HG03039 (cell line): ENCODE results near the gene STPG3.
"Not testable (repeated sequence)": the region's sequence is repeated elsewhere in the genome, so short reads cannot be mapped to it uniquely, and the experiment has no call there.

Experiments
- ATAC-seq: cut with Tn5 transposase; IDR thresholded peaks from one replicate; pipeline ENCODE4 v1.9.1; 2021; ENCODE audit warnings: mild to moderate bottlenecking, moderate library complexity; ENCODE audit not compliant: unreplicated experiment

STPG3 gene

DNA sequence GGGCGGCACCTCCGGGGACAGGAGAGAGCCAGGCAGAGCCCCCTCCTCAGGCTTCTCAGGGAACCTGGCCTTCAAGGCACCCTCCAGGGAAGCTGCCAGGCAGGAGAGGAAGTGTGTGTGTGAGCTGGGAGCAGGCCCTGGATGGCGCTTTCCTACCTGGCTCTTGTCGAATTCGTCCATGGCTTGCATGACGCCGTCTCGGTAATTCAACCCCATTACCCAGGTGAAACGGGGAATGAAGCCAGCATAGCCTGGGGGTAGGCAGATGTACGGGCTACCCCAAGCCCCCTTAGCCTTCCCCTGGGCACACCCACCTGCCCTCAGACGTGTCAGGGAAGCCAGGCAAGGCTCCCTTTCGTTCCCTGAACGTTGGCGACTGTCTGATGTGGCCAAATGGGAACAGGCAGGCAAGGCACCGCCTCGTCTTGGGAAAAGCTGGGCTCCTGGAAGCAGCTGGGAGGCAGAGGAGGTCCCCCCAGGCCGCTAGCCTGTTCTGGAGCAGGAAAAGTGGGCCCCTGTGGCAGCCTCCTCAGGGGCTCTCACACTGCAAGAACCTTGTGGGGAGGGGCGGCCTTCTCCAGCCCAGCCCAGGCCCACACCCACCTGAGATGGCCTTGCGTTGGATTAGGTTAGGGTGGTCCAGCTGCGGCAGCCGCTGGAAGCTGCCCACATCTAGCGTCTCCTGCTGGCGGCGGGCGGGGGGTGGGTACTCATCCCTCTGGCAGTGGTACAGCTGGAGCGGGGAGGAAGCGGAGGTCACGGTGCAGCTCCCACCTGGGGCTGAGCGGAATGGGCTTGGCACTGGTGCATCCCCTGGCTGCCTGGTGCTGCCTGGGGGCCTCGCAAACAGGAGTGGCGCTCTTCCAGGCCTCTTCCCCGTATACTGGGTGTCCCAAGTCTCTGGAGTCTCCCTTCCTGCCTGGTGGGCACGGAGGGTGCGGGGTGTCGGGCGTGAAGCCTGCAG is 6.3 kb upstream of the STPG3 start:
- no peak for ATAC-seq

DNA sequence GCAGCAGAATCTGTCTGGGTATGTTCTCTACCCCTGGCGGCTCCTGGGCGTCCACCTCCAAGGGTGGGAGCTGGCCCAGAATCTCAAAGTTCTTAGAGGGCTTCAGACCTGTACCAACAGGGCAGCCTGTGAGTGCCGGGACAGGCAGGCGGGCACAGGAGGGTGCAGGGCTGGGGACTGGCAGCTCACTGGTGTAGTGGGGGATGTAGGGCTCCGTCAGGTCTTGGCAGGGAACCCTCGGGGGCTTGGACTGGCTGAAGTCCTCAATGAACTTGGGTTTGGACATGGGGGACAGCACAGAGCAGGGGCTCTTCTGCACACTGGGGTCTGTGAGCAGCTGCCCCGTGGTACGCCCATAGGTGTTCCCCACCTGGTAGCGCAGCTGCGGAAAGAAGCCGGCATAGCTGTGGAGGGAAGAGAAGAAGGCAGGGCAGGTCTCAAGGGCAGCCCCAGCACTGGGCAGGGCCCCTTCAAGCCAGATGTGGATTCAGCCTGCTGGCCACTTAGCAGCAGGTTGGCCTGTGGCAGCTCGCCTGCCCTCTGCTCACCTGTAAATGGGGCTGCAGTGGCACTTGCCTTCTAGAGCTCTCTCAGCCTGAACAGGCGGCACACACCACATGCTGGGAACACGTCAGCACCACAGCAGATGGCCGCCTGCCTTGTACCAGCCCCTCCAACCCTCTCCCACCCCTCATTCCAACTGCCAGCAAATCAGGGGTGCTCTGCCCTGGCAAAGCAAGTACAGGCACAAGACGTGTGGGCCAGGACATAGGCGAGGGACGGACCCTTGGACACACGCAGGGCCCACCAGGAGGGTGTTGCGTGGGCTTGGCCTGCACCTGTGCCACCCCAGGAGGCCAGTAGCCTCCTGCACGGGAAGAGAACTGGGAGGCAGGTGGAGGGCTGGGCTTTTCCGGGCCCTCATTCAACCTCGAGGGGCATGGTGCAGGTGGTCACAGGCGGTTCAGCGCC is 5.3 kb upstream of the STPG3 start:
- no peak for ATAC-seq

DNA sequence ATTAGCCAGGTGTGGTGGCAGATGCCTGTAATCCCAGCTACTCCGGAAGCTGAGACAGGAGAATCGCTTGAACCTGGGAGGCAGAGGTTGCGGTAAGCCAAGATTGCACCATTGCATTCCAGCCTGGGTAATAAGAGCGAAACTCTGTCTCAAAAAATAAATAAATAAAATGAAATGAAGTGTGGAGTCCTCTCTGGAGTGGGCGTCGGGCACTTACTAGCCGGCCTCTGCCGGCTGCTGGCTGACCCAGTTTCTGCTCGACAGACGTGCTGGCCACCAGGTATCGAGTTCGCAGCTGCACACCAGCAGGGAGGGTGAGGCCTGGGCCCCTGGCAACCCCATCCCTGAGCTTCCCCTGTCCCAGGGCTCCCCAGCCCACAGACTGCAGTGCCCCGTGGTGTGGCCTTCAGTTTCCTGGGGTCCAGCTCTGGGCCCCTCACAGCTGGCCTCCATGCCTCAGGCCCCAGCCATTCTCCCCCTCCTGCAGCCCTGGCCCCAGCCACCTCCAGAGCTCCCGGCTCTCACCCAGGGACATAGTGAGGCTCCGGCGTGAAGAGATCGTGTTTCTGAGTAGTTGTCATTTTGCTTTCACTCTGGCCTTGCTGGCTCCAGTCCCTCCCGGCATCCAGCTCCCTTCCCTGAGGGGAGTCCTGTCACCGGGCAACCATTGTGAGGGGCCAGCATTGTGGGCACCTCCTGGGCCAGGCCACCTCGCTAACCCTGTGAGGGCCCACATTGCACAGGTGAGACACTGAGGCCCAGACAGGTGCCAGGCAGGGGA is 3.8 kb upstream of the STPG3 start:
- ATAC-seq = no peak

DNA sequence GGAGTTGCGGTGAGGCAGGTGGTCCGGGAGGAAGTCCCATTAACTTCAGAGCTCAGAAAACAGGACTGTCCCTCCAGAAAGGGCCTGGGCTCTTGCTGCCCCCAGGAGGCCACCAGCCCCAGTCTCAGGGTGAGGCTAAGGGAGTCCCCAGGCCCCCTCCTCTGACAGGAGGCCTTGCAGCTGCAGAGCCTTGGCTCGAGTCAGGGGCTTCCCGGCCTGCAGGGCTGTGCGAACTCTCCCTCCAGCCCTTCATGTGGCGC is 3.2 kb upstream of the STPG3 start:
- no peak for ATAC-seq

DNA sequence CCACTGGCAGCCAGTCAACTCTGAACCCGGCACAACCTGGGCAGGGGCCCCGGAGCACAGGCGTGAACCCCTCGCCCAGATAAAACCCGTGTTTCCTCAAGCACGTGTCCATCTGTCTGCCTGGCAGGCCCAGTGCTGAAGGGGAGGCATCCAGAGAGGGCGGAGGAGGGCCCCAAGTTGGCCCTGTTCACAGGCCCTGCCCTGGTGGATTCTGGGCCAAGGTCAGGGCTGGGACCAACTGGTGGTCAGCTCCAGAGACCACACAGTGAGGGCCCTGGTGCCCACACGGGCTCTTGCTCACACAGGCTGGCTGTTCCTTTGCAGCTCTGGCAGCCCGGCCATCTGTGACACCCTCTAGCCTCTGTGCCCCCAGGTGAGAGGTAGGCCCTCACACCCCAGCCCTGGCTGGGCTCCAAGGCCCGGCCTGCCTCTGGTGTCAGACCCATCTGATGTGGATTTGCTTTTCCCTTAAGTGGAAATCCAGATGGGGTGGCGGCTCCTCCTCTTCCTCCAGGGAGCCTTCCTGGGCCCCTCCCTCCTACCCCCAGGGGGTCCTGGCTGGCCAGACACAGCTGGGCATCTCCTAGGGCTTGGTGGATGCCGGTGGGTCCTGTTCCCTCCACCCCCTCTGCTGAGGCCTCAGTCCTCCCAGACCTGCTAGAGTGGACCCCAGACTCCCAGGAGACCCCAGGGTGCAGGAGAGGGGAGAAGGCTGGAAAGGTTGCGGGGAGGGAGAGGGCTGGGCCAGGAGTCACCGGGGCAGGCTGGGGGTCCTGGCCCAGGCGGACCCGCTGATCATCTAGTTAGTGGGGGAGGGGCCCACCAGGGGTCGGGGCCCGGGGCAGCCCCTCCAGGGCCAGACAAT is 525 bp upstream of the STPG3 start:
- ATAC-seq = no peak

DNA sequence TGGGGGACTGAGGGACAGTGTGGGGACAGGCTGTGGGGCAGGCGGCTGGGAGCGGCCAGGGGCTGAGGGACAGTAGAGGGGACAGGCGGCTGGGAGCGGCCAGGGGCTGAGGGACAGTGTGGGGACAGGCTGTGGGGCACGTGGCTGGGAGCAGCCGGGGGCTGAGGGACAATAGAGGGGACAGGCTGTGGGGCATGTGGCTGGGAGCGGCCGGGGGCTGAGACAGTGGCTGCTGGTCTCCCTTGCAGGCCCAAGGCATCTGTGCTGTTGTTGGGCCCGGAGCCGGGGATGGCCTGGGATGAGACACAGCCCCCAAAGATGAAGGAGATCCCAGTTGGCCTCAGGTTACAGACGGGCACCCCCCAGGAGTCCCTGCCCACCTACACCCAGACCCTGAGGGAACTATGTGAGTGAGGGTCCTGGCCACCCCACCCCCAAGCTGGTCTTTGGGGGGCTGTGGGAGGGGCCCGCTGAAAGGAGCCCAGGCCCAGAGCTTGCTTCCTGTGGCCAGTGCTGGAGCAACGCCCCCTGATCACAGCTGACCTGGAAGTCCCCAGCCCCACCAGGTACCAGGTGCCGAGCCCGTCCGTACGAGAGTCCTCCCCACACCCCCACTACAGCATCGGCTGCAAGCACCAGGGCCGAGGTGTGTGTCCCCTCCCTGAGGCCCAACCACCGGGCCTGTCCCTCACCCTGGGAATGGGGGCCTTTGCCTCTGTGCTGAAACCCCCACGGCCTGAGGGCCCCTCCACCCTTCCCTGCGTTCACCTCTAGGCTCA is 593 bp downstream of the STPG3 start:
- no peak for ATAC-seq

DNA sequence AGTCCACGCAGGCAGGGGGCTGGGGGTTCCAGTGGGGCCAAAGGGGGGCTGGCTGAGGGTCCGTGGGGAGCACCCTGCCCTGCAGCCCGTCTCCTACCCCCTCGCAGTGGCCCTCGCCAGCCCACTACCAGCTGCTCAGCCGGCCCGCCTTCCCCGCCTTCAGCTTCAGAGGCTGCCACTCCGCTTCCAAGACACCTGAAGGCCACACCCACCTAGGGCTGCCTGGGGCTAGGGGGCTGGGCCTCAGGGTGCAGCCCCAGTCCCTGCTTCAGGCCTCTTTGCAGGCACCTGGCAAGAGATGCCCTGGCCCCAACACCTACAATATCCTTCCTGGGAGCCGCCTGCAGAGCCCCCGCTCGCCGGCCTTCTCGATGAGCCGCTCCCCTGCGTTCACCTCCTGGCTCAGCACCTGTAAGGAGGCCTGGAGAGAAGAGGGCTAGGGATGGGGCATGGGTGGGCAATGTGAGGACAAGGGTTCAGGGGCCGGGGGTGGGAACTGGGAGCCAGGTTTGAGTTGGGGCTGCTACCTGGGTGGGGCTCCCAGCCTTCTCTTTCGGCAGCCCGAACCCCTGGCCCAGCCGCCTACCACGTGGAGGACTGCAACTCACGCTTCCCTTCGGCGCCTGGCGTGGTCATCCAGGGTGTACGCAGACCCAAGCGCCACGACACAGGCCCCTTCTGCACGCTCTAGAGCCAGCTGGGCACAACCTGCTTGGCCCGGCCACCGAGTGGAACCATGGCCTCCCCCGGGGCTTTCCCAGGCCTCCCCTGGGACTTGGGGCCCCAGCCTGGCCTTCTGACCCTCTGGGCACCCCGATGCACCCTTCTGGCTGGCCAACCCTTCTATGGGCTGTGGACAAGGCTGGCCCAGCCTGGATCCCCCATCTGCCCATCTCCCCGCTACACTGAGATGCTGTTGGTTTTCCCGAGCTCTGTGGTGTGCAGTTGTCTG is 1.7 kb downstream of the STPG3 start:
- ATAC-seq = no peak

DNA sequence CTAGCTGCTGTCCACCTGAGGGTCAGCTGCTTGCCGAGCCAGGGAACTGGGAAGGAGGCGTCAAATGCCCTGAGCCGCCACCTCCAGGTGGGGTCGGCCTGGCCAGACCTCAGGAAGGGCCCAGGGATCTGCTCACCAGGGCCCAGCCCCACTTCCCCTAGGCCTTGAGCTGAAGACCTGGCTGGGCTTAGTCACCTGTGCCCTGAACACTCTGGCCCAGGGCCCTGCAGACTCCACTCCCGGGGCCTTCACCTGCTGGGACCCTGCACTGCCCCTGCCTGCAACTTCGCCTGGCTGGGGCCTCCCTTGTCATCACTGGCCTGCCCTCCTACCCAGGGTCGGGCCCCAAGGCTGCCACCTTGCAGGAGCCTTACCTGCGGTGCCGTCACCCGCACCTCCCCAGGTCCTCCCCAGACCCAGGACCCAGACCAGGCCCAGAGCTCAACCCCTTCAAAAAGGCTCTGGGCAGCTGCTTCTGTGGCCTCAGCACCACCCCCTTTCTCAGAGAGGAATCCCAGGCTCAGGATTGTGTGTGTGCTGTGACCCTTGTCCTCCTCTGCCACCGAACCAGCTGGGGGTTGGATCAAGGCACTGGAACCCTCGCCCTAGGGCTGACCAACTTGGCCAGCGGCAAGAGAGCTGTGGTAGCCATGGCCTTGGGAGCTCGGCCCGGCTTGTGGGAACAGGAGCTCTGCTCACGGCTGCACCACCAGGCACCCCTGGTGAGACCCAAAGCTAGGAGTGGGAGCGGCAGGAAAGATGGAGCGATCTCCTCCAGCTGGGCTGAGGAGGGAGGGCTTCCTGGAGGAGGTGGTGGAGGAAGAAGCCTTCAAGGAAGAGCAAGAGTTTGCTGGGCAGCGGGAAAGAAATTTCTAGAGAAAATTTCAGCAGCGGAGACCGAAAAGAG is 2.9 kb downstream of the STPG3 start:
- no peak for ATAC-seq

DNA sequence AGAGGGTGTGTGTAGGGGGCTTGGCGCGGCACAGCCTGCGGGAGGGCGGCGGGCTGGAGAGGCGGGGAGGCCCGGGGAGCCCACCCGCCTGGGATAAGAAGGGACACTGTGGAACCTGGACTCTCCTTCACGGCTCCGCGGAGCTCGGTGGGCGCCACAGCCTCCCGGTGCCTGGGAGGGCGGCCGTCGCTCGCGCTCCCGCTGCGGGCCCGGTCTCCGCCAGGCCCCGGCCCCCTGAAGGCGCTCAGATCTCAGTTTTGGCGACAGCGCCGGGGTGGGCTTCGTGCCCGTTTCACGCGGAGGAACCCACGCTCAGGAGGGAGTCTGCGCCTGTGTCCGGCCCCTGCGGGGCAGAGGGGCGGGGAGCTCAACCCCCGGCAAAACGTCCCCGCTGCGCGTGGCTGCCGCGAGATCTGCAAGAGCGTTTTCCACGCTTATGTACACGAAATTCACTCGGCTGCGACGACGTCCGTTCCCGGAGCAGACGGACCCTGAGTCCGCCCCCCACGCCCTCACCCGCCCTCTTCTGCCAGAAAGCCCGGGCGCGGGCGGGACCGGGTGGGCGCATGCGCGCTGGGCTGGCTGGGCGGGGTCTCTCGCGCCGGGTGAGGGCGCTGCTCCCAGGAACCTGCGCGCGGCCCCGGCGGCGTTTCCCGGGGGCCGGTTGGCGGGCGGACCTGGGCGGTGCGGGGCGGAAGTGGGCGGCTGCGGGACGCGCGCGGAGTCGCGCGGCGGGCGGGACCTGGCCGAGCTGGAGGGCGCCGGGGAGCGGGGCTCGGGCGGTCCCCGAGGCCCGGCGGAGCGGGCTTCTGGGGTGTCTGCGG is 3.8 kb downstream of the STPG3 start, which contains the start of gene NELFB:
NELFB (plus strand) TSS at position 704 of the 824 bp plus-strand sequence.
- ATAC-seq = peak; percentile 73

DNA sequence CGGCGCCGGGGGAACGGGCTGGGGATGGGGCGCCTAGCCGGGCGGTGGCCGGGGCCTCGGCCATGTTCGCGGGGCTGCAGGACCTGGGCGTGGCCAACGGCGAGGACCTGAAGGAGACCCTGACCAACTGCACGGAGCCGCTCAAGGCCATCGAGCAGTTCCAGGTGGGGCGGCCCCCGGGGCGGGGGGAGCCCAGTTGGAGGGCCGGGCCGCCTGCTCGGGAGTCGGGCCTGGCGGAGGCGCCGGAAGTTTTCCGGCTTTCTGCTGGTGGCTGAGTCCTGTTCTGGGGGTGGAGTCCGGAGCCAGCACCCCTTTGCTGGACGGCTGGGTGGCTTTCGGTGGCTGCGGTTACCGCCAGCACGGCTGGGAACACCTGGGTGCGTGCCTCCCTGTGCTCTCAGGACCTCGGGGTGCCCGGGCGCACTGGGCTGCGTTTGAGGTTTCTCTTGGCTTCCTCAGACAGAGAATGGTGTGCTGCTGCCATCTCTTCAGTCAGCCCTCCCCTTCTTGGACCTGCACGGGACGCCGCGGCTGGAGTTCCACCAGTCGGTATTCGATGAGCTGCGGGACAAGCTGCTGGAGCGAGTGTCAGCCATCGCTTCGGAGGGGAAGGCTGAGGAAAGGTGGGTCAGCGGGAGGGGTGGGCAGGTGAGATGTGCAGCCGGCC is 4.5 kb downstream of the STPG3 start:
- ATAC-seq = no peak

DNA sequence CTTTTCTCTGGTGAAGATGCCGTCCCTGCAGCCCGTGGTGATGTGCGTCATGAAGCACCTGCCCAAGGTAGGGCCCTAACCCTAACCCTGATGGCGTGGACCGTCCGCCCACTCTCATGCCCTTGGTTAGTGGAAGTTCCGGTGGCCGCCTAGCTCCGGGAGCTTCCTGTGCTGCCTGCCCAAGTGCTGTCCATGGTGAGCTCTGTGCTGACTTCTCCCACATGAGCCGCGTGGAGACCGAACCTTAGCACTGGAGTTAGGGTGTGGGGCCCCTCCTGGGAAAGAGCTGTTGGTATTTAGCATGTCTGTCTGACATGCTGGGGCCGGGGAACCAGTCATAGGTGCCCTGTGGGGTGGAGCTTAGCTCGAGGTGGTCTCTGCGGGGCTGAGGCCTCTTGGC is 5.3 kb downstream of the STPG3 start:
- no peak for ATAC-seq

DNA sequence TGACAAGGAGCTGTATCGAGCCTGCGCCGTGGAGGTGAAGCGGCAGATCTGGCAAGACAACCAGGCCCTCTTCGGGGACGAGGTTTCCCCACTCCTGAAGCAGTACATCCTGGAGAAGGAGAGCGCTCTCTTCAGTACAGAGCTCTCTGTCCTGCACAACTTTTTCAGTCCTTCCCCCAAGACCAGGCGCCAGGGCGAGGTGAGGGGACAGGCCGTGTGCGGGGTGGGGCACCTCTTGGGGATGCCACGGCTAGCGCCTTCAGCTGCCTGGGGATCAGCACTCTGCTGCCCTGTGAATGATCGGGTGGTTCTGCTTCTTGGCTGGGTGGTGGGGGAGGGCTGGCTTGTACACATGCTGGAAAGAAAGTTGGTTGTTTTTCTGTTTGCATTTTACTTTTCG is 5.8 kb downstream of the STPG3 start:
- ATAC-seq = no peak

DNA sequence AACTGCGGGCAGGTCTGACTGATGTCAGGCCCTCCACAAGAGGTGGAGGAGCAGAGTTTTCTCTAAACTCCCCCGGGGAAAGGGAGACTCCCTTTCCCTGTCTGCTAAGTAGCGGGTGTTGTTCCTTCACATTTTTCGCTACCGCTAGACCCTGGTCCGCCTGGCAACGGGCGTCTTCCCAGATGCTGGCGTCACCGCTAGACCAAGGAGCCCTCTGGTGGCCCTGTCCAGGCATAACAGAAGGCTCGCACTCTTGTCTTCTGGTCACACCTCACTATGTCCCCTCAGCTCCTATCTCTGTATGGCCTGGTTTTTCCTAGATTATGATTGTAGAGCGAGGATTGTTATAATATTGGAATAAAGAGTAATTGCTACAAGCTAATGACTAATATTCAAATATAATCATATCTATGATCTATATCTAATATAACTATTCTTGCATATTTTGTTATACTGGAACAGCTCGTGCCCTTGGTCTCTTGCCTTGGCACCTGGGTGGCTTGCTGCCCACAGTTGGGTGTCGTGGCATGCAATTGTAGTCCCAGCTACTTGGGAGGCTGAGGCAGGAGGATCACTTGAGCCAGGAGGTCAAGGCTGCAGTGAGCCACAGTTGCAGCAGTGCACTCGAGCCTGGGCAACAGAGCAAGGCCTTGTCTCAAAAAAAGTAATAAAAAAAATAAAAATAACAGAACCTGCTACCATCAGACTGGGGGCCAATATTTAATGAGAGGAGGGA is 11.3 kb downstream of the STPG3 start:
- ATAC-seq = not testable (repeated sequence)

DNA sequence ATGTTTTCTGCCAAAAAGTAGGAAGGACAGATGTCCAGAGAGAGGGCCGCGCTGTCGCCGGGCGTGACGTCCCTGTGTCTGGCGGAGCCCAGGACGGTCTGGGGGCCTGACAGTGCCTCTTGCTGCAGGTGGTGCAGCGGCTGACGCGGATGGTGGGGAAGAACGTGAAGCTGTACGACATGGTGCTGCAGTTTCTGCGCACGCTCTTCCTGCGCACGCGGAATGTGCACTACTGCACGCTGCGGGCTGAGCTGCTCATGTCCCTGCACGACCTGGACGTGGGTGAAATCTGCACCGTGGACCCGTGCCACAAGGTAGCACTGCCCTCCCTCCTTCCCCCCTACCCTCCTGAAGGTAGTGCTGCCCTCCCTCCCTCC is 11.8 kb downstream of the STPG3 start:
- ATAC-seq = no peak

DNA sequence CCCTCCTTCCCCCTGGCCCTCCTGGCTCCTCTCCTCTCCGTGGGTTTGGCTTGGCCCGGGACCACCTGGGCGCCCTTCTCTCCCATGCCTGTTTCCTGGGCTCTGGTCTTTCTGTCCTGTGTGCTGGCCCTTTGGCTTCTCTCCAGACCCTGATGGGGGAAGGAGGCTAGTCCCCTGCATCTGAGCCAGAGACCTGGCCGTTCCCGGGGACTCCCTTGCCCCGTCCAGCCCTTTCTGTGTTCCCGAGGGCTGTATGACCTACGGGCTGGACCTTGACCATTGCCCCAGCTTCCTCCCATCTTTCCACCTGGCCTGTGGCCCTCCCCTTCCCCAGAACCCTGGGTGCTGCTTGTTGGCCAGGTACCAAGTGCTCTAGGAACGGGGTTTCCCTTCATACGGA is 12.4 kb downstream of the STPG3 start:
- ATAC-seq = no peak
